ENCODE measurements around the gene HNRNPA0.

DNA sequence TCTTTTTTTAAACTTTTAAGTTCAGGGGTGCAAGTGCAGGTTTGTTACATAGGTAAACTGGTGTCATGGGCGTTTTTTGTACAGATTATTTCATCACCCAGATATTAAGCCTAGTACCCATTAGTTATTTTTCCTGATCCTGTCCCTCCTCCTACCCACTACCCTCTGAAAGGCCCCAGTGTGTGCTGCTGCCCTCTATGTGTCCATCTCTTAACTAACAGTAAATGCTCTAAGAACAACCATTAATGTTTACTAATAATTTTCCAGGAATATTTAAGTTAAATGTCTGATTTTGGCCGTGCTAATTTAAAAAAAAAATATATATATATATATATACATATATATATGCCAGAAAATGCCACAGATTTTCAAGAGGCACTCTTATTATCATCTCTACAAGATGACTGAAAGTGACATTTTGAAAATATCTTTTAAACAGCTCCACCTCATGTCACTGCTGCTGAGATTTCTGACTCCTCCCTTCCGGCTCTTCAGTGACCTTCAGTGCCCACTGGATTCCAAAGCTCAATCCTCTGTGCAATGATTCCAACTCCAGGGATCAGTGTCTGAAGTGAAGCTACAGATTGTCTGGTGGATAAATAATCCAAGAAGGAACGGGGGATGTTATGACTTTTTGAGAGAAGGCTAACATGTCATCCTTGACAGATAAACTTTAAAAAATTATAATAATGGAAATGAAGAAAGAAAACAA is 46.7 kb upstream of the HNRNPA0 start:
- TF ChIP-seq, protein P1, sequence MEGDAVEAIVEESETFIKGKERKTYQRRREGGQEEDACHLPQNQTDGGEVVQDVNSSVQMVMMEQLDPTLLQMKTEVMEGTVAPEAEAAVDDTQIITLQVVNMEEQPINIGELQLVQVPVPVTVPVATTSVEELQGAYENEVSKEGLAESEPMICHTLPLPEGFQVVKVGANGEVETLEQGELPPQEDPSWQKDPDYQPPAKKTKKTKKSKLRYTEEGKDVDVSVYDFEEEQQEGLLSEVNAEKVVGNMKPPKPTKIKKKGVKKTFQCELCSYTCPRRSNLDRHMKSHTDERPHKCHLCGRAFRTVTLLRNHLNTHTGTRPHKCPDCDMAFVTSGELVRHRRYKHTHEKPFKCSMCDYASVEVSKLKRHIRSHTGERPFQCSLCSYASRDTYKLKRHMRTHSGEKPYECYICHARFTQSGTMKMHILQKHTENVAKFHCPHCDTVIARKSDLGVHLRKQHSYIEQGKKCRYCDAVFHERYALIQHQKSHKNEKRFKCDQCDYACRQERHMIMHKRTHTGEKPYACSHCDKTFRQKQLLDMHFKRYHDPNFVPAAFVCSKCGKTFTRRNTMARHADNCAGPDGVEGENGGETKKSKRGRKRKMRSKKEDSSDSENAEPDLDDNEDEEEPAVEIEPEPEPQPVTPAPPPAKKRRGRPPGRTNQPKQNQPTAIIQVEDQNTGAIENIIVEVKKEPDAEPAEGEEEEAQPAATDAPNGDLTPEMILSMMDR (IDR thresholded peaks at IDR 0.05), result no peak
- TF ChIP-seq POLR2A (IDR thresholded peaks at IDR 0.05) (no peak), EP300 (IDR thresholded peaks at IDR 0.05) (no peak)
